H1 (cell line): ENCODE results near the gene SMG5. TPM values are rescaled to one million over a fixed set of nuclear protein-coding genes. Genes with fewer than 3 reads are reported as not detected.

Experiments
- CTCF ChIA-PET: fragments of 300-600 bp; sonication (Branson Sonifier 250); formaldehyde crosslinking; loops from one replicate; lab custom pipeline; 2021; ENCODE audit not compliant: partially characterized antibody; lab: Charles Lee
- POLR2A ChIA-PET: fragments of 300-600 bp; sonication (Branson Sonifier 250); formaldehyde crosslinking; loops from one replicate; lab custom pipeline; 2021; ENCODE audit warnings: inconsistent platforms; ENCODE audit not compliant: partially characterized antibody; lab: Charles Lee
- DNase-seq, 2 experiments: peaks; one replicate each; pipeline versions ENCODE4 v3.0.0 to v3.0.0-alpha.2; 2010 to 2022; ENCODE audit warnings: low spot score in 2 of 2, low read depth in 1 of 2, mixed read lengths in 1 of 2
- FAIRE-seq: peaks from 2 replicates; lab custom pipeline; 2011; peaks lifted over from hg19 to GRCh38; lab: Jason Lieb, UNC
- H2AFZ ChIP-seq: 2 replicates; pipeline ENCODE4 v1.8.1; 2012; ENCODE audit warnings: low read length, inconsistent platforms
- H2AK5ac ChIP-seq: 2 replicates; pipeline ENCODE4 v1.6.1; 2013; ENCODE audit warnings: low read depth, low read length
- H2BK120ac ChIP-seq: replicated peaks from 2 replicates; pipeline ENCODE3; 2013; ENCODE audit warnings: low read depth, low read length, inconsistent platforms
- H2BK12ac ChIP-seq: 2 replicates; pipeline ENCODE4 v1.6.1; 2013; ENCODE audit warnings: low read depth, low read length
- H2BK15ac ChIP-seq: 2 replicates; pipeline ENCODE4 v1.6.1; 2013; ENCODE audit warnings: low read length
- H2BK20ac ChIP-seq: 2 replicates; pipeline ENCODE4 v1.6.1; 2013; ENCODE audit warnings: low read length
- H2BK5ac ChIP-seq: 2 replicates; pipeline ENCODE4 v1.6.1; 2013; ENCODE audit warnings: low read depth, low read length
- H3K14ac ChIP-seq: 2 replicates; pipeline ENCODE4 v1.6.1; 2013; ENCODE audit warnings: inconsistent platforms; ENCODE audit not compliant: insufficient read length
- H3K18ac ChIP-seq: 2 replicates; pipeline ENCODE4 v1.6.1; 2013; ENCODE audit warnings: low read length; ENCODE audit errors: extremely low read depth
- H3K23ac ChIP-seq: 2 replicates; pipeline ENCODE4 v1.6.1; 2013; ENCODE audit warnings: inconsistent platforms; ENCODE audit not compliant: insufficient read length
- H3K23me2 ChIP-seq: 2 replicates; pipeline ENCODE4 v1.6.1; 2013; ENCODE audit warnings: low read depth, low read length
- H3K27ac ChIP-seq: 2 replicates; pipeline ENCODE4 v1.6.1; 2011; ENCODE audit warnings: low read depth, low read length, inconsistent platforms
- H3K27me3 ChIP-seq, 4 experiments: replicated peaks in 1 of 4; 1 replicate in 1 of 4; 2 replicates in 3 of 4; pipeline versions ENCODE4 v1.6.1 to v1.8.1; 2011 to 2013; ENCODE audit warnings: low read length in 3 of 4, mild to moderate bottlenecking in 3 of 4, inconsistent platforms in 2 of 4, mixed read lengths in 2 of 4, moderate library complexity in 1 of 4; ENCODE audit not compliant: control insufficient read depth in 3 of 4, insufficient read depth in 3 of 4; ENCODE audit errors: extremely low read depth in 1 of 4
- H3K36me3 ChIP-seq, 4 experiments: 2 replicates each; pipeline versions ENCODE4 v1.6.1 to v1.8.1; 2011 to 2013; ENCODE audit warnings: mild to moderate bottlenecking in 4 of 4, low read length in 3 of 4, moderate library complexity in 2 of 4, control low read depth in 1 of 4, inconsistent platforms in 1 of 4; ENCODE audit not compliant: insufficient read depth in 4 of 4, control insufficient read depth in 2 of 4
- H3K4ac ChIP-seq: replicated peaks from 2 replicates; pipeline ENCODE3; 2013; ENCODE audit warnings: low read length, low read depth, mixed read lengths, inconsistent platforms; ENCODE audit not compliant: insufficient read length
- H3K4me1 ChIP-seq, 4 experiments: replicated peaks in 1 of 4; 1 replicate in 1 of 4; 2 replicates in 3 of 4; pipeline versions ENCODE4 v1.6.1 to v1.8.1; 2011 to 2013; ENCODE audit warnings: low read length in 3 of 4, inconsistent platforms in 2 of 4, mixed read lengths in 1 of 4; ENCODE audit not compliant: insufficient read depth in 4 of 4, control insufficient read depth in 3 of 4
- H3K4me2 ChIP-seq, 2 experiments: 2 replicates each; pipeline versions ENCODE4 v1.6.1 to v1.8.1; 2011 to 2013; ENCODE audit warnings: low read depth in 2 of 2, low read length in 2 of 2, control low read depth in 1 of 2, inconsistent platforms in 1 of 2, mild to moderate bottlenecking in 1 of 2; ENCODE audit not compliant: insufficient read depth in 1 of 2
- H3K4me3 ChIP-seq, 4 experiments: fragments of 200-600, 300-600 bp in 1 of 4; sonication (generic), shearing (Covaris generic), sonication (Bioruptor Twin) in 1 of 4; 2 replicates each; pipeline versions ENCODE4 v1.5.1 to v1.8.1; 2011 to 2016; ENCODE audit warnings: low read length in 4 of 4, low read depth in 3 of 4, control low read depth in 2 of 4, inconsistent platforms in 2 of 4, mild to moderate bottlenecking in 2 of 4, mixed read lengths in 1 of 4, moderate library complexity in 1 of 4; ENCODE audit not compliant: insufficient read depth in 2 of 4; ENCODE audit errors: extremely low read depth in 1 of 4
- H3K56ac ChIP-seq: replicated peaks from 2 replicates; pipeline ENCODE3; 2013; ENCODE audit warnings: low read depth, mild to moderate bottlenecking, mixed read lengths, low read length, inconsistent platforms; ENCODE audit not compliant: insufficient read length
- H3K79me1 ChIP-seq: 2 replicates; pipeline ENCODE4 v1.6.1; 2013; ENCODE audit warnings: low read depth, low read length, control low read depth
- H3K79me2 ChIP-seq, 2 experiments: 2 replicates each; pipeline versions ENCODE4 v1.6.1 to v1.8.1; 2012 to 2013; ENCODE audit warnings: low read length in 2 of 2, mild to moderate bottlenecking in 2 of 2, inconsistent platforms in 1 of 2; ENCODE audit not compliant: insufficient read depth in 2 of 2, control insufficient read depth in 1 of 2
- H3K9ac ChIP-seq, 4 experiments: replicated peaks in 1 of 4; 1 replicate in 1 of 4; 2 replicates in 3 of 4; pipeline versions ENCODE4 v1.6.1 to v1.8.1; 2011 to 2013; ENCODE audit warnings: low read depth in 3 of 4, low read length in 3 of 4, control low read depth in 2 of 4, mild to moderate bottlenecking in 2 of 4, moderate library complexity in 2 of 4, inconsistent platforms in 1 of 4; ENCODE audit errors: extremely low read depth in 1 of 4
- H3K9me3 ChIP-seq, 2 experiments: 2 replicates each; pipeline versions ENCODE4 v1.6.1 to v1.8.1; 2012 to 2013; ENCODE audit warnings: mild to moderate bottlenecking in 2 of 2, moderate library complexity in 2 of 2, control low read depth in 1 of 2, inconsistent platforms in 1 of 2, low read depth in 1 of 2, low read length in 1 of 2, mixed read lengths in 1 of 2; ENCODE audit not compliant: insufficient read depth in 2 of 2
- H4K20me1 ChIP-seq, 2 experiments: replicated peaks in 1 of 2; 2 replicates each; pipeline versions ENCODE3 to v1.8.1; 2011 to 2013; ENCODE audit warnings: inconsistent platforms in 2 of 2, low read length in 2 of 2, mild to moderate bottlenecking in 1 of 2; ENCODE audit not compliant: insufficient read depth in 2 of 2, control insufficient read depth in 1 of 2
- H4K5ac ChIP-seq: 2 replicates; pipeline ENCODE4 v1.6.1; 2013; ENCODE audit warnings: low read length, low read depth, mixed read lengths, inconsistent platforms; ENCODE audit not compliant: insufficient read length
- H4K8ac ChIP-seq: 2 replicates; pipeline ENCODE4 v1.8.0; 2013; ENCODE audit warnings: mild to moderate bottlenecking, moderate library complexity, low read length, inconsistent platforms; ENCODE audit not compliant: insufficient read depth; ENCODE audit errors: extremely low read depth
- H4K91ac ChIP-seq: replicated peaks from 2 replicates; pipeline ENCODE3; 2013; ENCODE audit warnings: low read length, mixed read lengths, inconsistent platforms; ENCODE audit not compliant: insufficient read length
- CBX8 ChIP-seq: fragments of 300-800, 300-1000 bp; sonication (generic); IDR thresholded peaks from 2 replicates; pipeline ENCODE4 v1.7.1; 2016; ENCODE audit warnings: low read depth, low read length, borderline replicate concordance
- E2F6 ChIP-seq: IDR thresholded peaks from 2 replicates; pipeline ENCODE4 v1.6.1; 2012; ENCODE audit warnings: inconsistent platforms
- POU5F1 ChIP-seq: IDR thresholded peaks from 2 replicates; pipeline ENCODE4 v1.6.1; 2011; ENCODE audit warnings: low read depth, mild to moderate bottlenecking, low read length, moderate library complexity
- RFX5 ChIP-seq: IDR thresholded peaks from 2 replicates; pipeline ENCODE4 v1.6.1; 2011; ENCODE audit warnings: low read depth, low read length, improper control_type of control experiment, borderline replicate concordance
- SAP30 ChIP-seq: fragments of 300-600 bp; sonication (generic); IDR thresholded peaks from 2 replicates; pipeline ENCODE4 v1.7.1; 2012; ENCODE audit warnings: low read length, moderate library complexity, mild to moderate bottlenecking, inconsistent platforms; ENCODE audit not compliant: insufficient read depth, insufficient replicate concordance
- TEAD4 ChIP-seq: IDR thresholded peaks from 2 replicates; pipeline ENCODE4 v1.6.1; 2012; ENCODE audit warnings: low read depth, low read length, inconsistent platforms, mixed read lengths
- USF2 ChIP-seq: IDR thresholded peaks from 2 replicates; pipeline ENCODE4 v1.6.1; 2011; ENCODE audit warnings: low read length, improper control_type of control experiment
- YY1 ChIP-seq: IDR thresholded peaks from 2 replicates; pipeline ENCODE4 v1.6.1; 2011; ENCODE audit warnings: low read depth, mild to moderate bottlenecking, low read length
- polyA plus RNA-seq, 7 experiments: library from polyadenylated mRNA; depleted of rRNA in 3 of 7; stranded (reverse) in 5 of 7; unstranded in 2 of 7; fragments of >200 nt in 5 of 7; fragments of 200-250 nt in 2 of 7; gene quantifications; 1 replicate in 5 of 7; 2 replicates in 1 of 7; 4 replicates in 1 of 7; pipeline versions ENCODE4 v1.2.1 to v1.2.3, GENCODE V29; 2011 to 2013; ENCODE audit warnings: missing spikeins in 2 of 7, mixed read lengths in 2 of 7
- total RNA-seq: library from RNA; stranded (reverse); fragmentation: NEBNext Ultra II Directional; extraction: Animal tissue kit (Norgen Biotek cat#: 25700); gene quantifications from 2 replicates; pipeline ENCODE4 v1.2.1, GENCODE V29; 2021

Gene SMG5
- total and polyA plus RNA-seq, 2 of the 8 experiments (the other 6 are each of a cell fraction or from before 2014, with no cell fraction given), result 32.7 to 98.0 TPM

GRCh38 chr1:156203331-156203730 is 79.3 kb downstream of the SMG5 start:
- Histone ChIP-seq H3K18ac (no peak overlapping the region), H3K27me3 (no peaks in the 10 kb centered on the region), H3K56ac (no peak overlapping the region), H3K79me1 (peaks cover 3% of the 10 kb centered on the region; the same call in 1 of the 2 replicates), H3K4me2 (no peak overlapping the region), H2BK15ac (no peak overlapping the region), H2BK120ac (no peak overlapping the region), H3K9me3 (no peaks in the 10 kb centered on the region), H3K4me1 (peaks cover 0 to 2% (median 0%) of the 10 kb centered on the region in 4 experiments; a peak in 1 of 7 replicates), H4K91ac (no peak overlapping the region), H2AFZ (no peak overlapping the region), H2AK5ac (no peak overlapping the region), H3K9ac (no peak overlapping the region), H4K8ac (no peak overlapping the region), H3K14ac (no peak overlapping the region), H2BK20ac (no peak overlapping the region), H3K23me2 (0 out of 2 replicates have a peak, but pooled peaks cover 3% of the 10 kb centered on the region), H3K79me2 (peaks cover 0 to 20% of the 10 kb centered on the region in 2 experiments; a peak in 1 of 4 replicates), H3K36me3 (peaks cover 4 to 29% (median 7%) of the 10 kb centered on the region in 4 experiments; a peak in 4 of 8 replicates), H2BK12ac (no peak overlapping the region), H4K20me1 (peaks cover 0 to 6% of the 10 kb centered on the region in 2 experiments), H3K23ac (no peak overlapping the region), H3K4ac (no peak overlapping the region), H3K27ac (no peak overlapping the region), H2BK5ac (no peak overlapping the region), H3K4me3 (no peak overlapping the region), H4K5ac (no peak overlapping the region)
- DNase-seq, result no peak
- TF ChIP-seq POU5F1 (no peak), RFX5 (no peak), SAP30 (no peak), E2F6 (no peak), CBX8 (no peak), YY1 (no peak), TEAD4 (no peak), USF2 (no peak)
- CTCF ChIA-PET, result interaction anchor here (1.1 kb wide), 1 partner anchor 9 kb away, joined by 3 read pairs; no protein-coding TSS in a partner anchor
- POLR2A ChIA-PET, result interaction anchor here (0.9 to 9.5 kb wide), 3 partner anchors 9 to 23 kb away, joined by 3 to 77 read pairs (median 15); partner anchors contain the start of genes PMF1 and SLC25A44
- FAIRE-seq, result no peak
